GM12878 (cell line): ENCODE results near the gene FOXP1. TPM values are rescaled to one million over a fixed set of nuclear protein-coding genes. Genes with fewer than 3 reads are reported as not detected.

Source experiments
- ATAC-seq: fragments of 200-7000 bp; cut with Tn5 transposase; 3 replicates; pipeline ENCODE4 v1.9.1; 2020; ENCODE audit warnings: mild to moderate bottlenecking, moderate library complexity
- BruUV-seq: library from RNA; stranded (reverse); fragments of 400-500 nt; replicated peaks from 2 replicates; lab custom pipeline; 2021; lab: Mats Ljungman, UMichigan
- CTCF ChIA-PET: fragments of 300-600 bp; sonication (Branson Sonifier 250); formaldehyde crosslinking; extraction: SDS; loops from one replicate; lab custom pipeline; 2021; ENCODE audit warnings: inconsistent platforms; lab: Yijun Ruan, JAX
- POLR2A ChIA-PET: fragments of 350-600 bp; formaldehyde crosslinking; extraction: SDS; loops from one replicate; lab custom pipeline; 2021; ENCODE audit warnings: inconsistent platforms; lab: Charles Lee
- RAD21 ChIA-PET: fragments of 300-600 bp; sonication (Branson Sonifier 250); formaldehyde crosslinking; loops from one replicate; lab custom pipeline; 2023; ENCODE audit warnings: antibody characterized with exemption; ENCODE audit not compliant: unreplicated experiment; lab: Charles Lee
- SMC1A ChIA-PET: fragments of 300-600 bp; sonication (Branson Sonifier 250); formaldehyde crosslinking; loops from one replicate; lab custom pipeline; 2023; ENCODE audit not compliant: unreplicated experiment, uncharacterized antibody; lab: Charles Lee
- DNase-seq: peaks from one replicate; pipeline ENCODE4 v3.0.0-alpha.2; 2011; ENCODE audit warnings: low read depth, low spot score
- FAIRE-seq: peaks from 3 replicates; lab custom pipeline; 2011; peaks lifted over from hg19 to GRCh38; lab: Jason Lieb, UNC
- H2AFZ ChIP-seq: 2 replicates; pipeline ENCODE4 v1.6.0; 2011; ENCODE audit warnings: low read depth, low read length, control low read depth; ENCODE audit not compliant: control insufficient read depth
- H3K27ac ChIP-seq: 2 replicates; pipeline ENCODE4 v1.5.1; 2011; ENCODE audit warnings: control low read depth; ENCODE audit not compliant: control insufficient read depth, insufficient read depth
- H3K27me3 ChIP-seq, 2 experiments: replicated peaks in 1 of 2; 2 replicates each; pipeline versions ENCODE4 v1.6.0 to v1.6.1; 2011; ENCODE audit warnings: low read length in 1 of 2; ENCODE audit not compliant: control insufficient read depth in 2 of 2, insufficient read depth in 2 of 2
- H3K36me3 ChIP-seq, 2 experiments: 2 replicates each; pipeline ENCODE4 v1.5.1; 2011; ENCODE audit warnings: low read length in 1 of 2; ENCODE audit not compliant: control insufficient read depth in 2 of 2, insufficient read depth in 2 of 2
- H3K4me1 ChIP-seq: 2 replicates; pipeline ENCODE4 v1.6.1; 2011; ENCODE audit warnings: mild to moderate bottlenecking, low read length, moderate library complexity, mixed read lengths; ENCODE audit not compliant: control insufficient read depth, insufficient read depth
- H3K4me2 ChIP-seq: 2 replicates; pipeline ENCODE4 v1.6.0; 2011; ENCODE audit warnings: control low read depth; ENCODE audit not compliant: control insufficient read depth, insufficient read depth
- H3K4me3 ChIP-seq: fragments of 200-600 bp; sonication (generic); 2 replicates; pipeline ENCODE4 v1.5.1; 2016
- H3K79me2 ChIP-seq: 2 replicates; pipeline ENCODE4 v1.6.0; 2011; ENCODE audit warnings: low read length; ENCODE audit not compliant: control insufficient read depth, insufficient read depth
- H3K9ac ChIP-seq: 2 replicates; pipeline ENCODE4 v1.8.0; 2011; ENCODE audit warnings: low read length, control low read depth, mixed read lengths; ENCODE audit not compliant: control insufficient read depth, insufficient read depth
- H3K9me3 ChIP-seq: replicated peaks from 3 replicates; pipeline ENCODE4 v1.5.1; 2011; ENCODE audit warnings: mild to moderate bottlenecking, low read length; ENCODE audit not compliant: control insufficient read depth, insufficient read depth
- H4K20me1 ChIP-seq: 2 replicates; pipeline ENCODE4 v1.6.0; 2011; ENCODE audit not compliant: control insufficient read depth, insufficient read depth
- CBX3 ChIP-seq: fragments of 200-600 bp; sonication (generic); IDR thresholded peaks from 2 replicates; pipeline ENCODE4 v1.6.1; 2016; ENCODE audit warnings: low read depth, borderline replicate concordance
- CHD4 ChIP-seq: fragments of 200-600 bp; sonication (generic); IDR thresholded peaks from 2 replicates; pipeline ENCODE4 v1.6.1; 2016; ENCODE audit warnings: mild to moderate bottlenecking
- IKZF2 ChIP-seq, 2 experiments: fragments of 450-650 bp; IDR thresholded peaks; 2 replicates each; pipeline ENCODE4 v1.6.1; 2017; ENCODE audit warnings: mild to moderate bottlenecking in 2 of 2, moderate library complexity in 2 of 2
- JUNB ChIP-seq: IDR thresholded peaks from 2 replicates; pipeline ENCODE4 v1.6.1; 2016; ENCODE audit warnings: antibody characterized with exemption, mild to moderate bottlenecking
- LARP7 ChIP-seq: fragments of 450-650 bp; IDR thresholded peaks from 2 replicates; pipeline ENCODE4 v1.6.1; 2017; ENCODE audit warnings: mild to moderate bottlenecking
- NKRF ChIP-seq: fragments of 450-650 bp; conservative IDR thresholded peaks from 2 replicates; pipeline ENCODE4 v1.6.1; 2017; ENCODE audit warnings: mild to moderate bottlenecking, moderate library complexity
- NR2C2 ChIP-seq: IDR thresholded peaks from 2 replicates; pipeline ENCODE4 v1.6.1; 2011; ENCODE audit warnings: borderline replicate concordance, low read depth; ENCODE audit not compliant: control insufficient read depth, insufficient read length
- RAD51 ChIP-seq: fragments of 450-650 bp; IDR thresholded peaks from 2 replicates; pipeline ENCODE4 v1.6.1; 2016; ENCODE audit warnings: moderate library complexity, mild to moderate bottlenecking, inconsistent platforms
- RFX5 ChIP-seq: IDR thresholded peaks from 2 replicates; pipeline ENCODE4 v1.6.1; 2011; ENCODE audit warnings: low read depth, low read length, improper control_type of control experiment
- WRNIP1 ChIP-seq: IDR thresholded peaks from 2 replicates; pipeline ENCODE4 v1.6.1; 2011; ENCODE audit warnings: low read depth, low read length, improper control_type of control experiment, borderline replicate concordance
- WGBS: methylation state at CpG from one replicate; pipeline ENCODE4 v1.1.6; 2016; ENCODE audit warnings: low lambda C conversion rate; ENCODE audit not compliant: insufficient replicate concordance, insufficient coverage; ENCODE audit errors: missing lambda C conversion rate; 5-methylcytosine and 5-hydroxymethylcytosine counted together
- in situ Hi-C: fragments of 300-500 bp; cut with MboI; formaldehyde crosslinking; loops from 9 replicates; pipeline ENCODE4 v1.14.3; 2018; ENCODE audit warnings: mixed read lengths
- intact Hi-C: fragments of 100-400 bp; cut with micrococcal nuclease; formaldehyde crosslinking; loops from one replicate; pipeline ENCODE4 v1.14.2; 2022; ENCODE audit not compliant: unreplicated experiment
- polyA plus RNA-seq, 11 experiments: library from polyadenylated mRNA; depleted of rRNA in 4 of 11; unstranded in 6 of 11; stranded (reverse) in 5 of 11; fragments of >200 nt; fragmentation: Nextera tagmentation in 4 of 11; fragmentation: Illumina TruSeq in 1 of 11; extraction: Ambion mirVana in 4 of 11; extraction: Trizol in 1 of 11; gene quantifications; 1 replicate in 1 of 11; 2 replicates in 10 of 11; pipeline versions ENCODE4 v1.2.1 to v1.2.3, GENCODE V29; 2011 to 2016; ENCODE audit warnings: inconsistent platforms in 2 of 11, missing spikeins in 2 of 11, low read depth in 1 of 11
- total RNA-seq, 4 experiments: library from RNA; depleted of rRNA in 3 of 4; stranded (reverse); fragments of >200 nt in 3 of 4; fragmentation: Illumina TruSeq in 1 of 4; extraction: Trizol in 1 of 4; gene quantifications; 2 replicates each; pipeline versions ENCODE4 v1.2.1 to v1.2.3, GENCODE V29; 2013 to 2021
- TF ChIP-seq, protein P1 (sequence below): fragments of 450-650 bp; IDR thresholded peaks from 2 replicates; pipeline ENCODE4 v1.6.1; 2017; ENCODE audit warnings: mild to moderate bottlenecking
- TF ChIP-seq, protein P2 (sequence below): fragments of 450-650 bp; IDR thresholded peaks from 2 replicates; pipeline ENCODE4 v1.6.1; 2017; ENCODE audit warnings: mild to moderate bottlenecking, moderate library complexity

FOXP1 gene
- total and polyA plus RNA-seq, 10 of the 15 experiments (the other 5 are each of a cell fraction or from before 2014, with no cell fraction given): 0.05 to 1.6 (median 0.20) TPM; not detected in 1

GRCh38 chr3:70911719-70912118, 671.8 kb downstream of the FOXP1 start:
- Histone ChIP-seq H3K4me3 (no peak overlapping the region), H3K4me1 (no peaks in the 10 kb centered on the region), H3K9ac (no peak overlapping the region), H3K27me3 (no peaks in the 10 kb centered on the region), H3K27ac (no peak overlapping the region), H2AFZ (no peak overlapping the region), H3K36me3 (no peaks in the 10 kb centered on the region), H4K20me1 (no peaks in the 10 kb centered on the region), H3K9me3 (no peaks in the 10 kb centered on the region), H3K79me2 (no peaks in the 10 kb centered on the region), H3K4me2 (no peak overlapping the region)
- in situ Hi-C loops: no loop called here
- ChIA-PET CTCF (no interaction called here), POLR2A (no interaction called here), SMC1A (no interaction called here), RAD21 (no interaction called here)
- BruUV-seq: no TSS peak
- intact Hi-C loops: no loop called here
- FAIRE-seq: no peak
- no peak for DNase-seq
- TF ChIP-seq NKRF (no peak), CBX3 (no peak), WRNIP1 (no peak), RAD51 (no peak), LARP7 (no peak), CHD4 (no peak), NR2C2 (no peak), JUNB (no peak), RFX5 (no peak), IKZF2 (IDR thresholded peaks at IDR 0.05) (no peak)
- TF ChIP-seq, protein P1, sequence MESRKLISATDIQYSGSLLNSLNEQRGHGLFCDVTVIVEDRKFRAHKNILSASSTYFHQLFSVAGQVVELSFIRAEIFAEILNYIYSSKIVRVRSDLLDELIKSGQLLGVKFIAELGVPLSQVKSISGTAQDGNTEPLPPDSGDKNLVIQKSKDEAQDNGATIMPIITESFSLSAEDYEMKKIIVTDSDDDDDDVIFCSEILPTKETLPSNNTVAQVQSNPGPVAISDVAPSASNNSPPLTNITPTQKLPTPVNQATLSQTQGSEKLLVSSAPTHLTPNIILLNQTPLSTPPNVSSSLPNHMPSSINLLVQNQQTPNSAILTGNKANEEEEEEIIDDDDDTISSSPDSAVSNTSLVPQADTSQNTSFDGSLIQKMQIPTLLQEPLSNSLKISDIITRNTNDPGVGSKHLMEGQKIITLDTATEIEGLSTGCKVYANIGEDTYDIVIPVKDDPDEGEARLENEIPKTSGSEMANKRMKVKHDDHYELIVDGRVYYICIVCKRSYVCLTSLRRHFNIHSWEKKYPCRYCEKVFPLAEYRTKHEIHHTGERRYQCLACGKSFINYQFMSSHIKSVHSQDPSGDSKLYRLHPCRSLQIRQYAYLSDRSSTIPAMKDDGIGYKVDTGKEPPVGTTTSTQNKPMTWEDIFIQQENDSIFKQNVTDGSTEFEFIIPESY: no peak
- TF ChIP-seq, protein P2, sequence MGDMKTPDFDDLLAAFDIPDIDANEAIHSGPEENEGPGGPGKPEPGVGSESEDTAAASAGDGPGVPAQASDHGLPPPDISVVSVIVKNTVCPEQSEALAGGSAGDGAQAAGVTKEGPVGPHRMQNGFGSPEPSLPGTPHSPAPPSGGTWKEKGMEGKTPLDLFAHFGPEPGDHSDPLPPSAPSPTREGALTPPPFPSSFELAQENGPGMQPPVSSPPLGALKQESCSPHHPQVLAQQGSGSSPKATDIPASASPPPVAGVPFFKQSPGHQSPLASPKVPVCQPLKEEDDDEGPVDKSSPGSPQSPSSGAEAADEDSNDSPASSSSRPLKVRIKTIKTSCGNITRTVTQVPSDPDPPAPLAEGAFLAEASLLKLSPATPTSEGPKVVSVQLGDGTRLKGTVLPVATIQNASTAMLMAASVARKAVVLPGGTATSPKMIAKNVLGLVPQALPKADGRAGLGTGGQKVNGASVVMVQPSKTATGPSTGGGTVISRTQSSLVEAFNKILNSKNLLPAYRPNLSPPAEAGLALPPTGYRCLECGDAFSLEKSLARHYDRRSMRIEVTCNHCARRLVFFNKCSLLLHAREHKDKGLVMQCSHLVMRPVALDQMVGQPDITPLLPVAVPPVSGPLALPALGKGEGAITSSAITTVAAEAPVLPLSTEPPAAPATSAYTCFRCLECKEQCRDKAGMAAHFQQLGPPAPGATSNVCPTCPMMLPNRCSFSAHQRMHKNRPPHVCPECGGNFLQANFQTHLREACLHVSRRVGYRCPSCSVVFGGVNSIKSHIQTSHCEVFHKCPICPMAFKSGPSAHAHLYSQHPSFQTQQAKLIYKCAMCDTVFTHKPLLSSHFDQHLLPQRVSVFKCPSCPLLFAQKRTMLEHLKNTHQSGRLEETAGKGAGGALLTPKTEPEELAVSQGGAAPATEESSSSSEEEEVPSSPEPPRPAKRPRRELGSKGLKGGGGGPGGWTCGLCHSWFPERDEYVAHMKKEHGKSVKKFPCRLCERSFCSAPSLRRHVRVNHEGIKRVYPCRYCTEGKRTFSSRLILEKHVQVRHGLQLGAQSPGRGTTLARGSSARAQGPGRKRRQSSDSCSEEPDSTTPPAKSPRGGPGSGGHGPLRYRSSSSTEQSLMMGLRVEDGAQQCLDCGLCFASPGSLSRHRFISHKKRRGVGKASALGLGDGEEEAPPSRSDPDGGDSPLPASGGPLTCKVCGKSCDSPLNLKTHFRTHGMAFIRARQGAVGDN: no peak
- no peak for ATAC-seq
- WGBS: 1% methylated on average over 5 of the region's 5 CpGs
